Measurements from ENCODE around the gene ZNF665.
"Not testable (repeated sequence)": the region's sequence is repeated elsewhere in the genome, so short reads cannot be mapped to it uniquely, and the experiment has no call there.

The ZNF665 gene

DNA sequence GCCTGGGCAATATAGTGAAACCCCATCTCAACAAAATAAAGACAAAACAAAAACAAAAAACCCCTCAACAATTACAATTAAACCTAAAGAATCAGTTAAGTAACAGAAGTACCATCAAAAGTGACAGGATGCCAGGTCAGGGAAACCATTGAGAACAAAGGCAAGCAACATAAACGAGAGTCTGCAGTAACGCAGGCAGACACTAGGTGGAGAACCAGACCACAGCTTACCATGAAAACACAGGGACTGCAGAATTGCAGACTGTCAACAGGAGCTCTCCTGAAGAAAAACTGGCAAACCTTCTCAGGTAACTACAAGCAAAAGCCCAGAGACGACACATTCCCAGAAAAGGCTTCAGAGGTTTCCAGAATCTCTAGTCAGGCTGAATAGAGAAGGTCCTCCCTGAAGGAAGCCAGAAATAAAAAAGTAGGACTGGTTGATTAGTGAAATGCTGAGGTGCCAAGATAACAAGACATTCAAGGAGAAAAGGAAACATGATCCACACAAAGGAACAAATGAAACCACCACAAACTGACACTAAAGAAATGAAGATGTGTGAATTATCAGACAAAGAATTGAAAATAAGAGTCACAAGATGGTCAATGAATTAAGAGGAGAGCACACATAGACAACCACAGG is 2.2 kb upstream of the ZNF665 start:
- DNase-seq (ENCODE audit: insufficient read length, low spot score) (no peak), FAIRE-seq (peak; percentile 92)
- peak; percentile 99 for TF ChIP-seq CTCF (IDR thresholded peaks at IDR 0.05; ENCODE audit: insufficient read depth, missing control alignments)

DNA sequence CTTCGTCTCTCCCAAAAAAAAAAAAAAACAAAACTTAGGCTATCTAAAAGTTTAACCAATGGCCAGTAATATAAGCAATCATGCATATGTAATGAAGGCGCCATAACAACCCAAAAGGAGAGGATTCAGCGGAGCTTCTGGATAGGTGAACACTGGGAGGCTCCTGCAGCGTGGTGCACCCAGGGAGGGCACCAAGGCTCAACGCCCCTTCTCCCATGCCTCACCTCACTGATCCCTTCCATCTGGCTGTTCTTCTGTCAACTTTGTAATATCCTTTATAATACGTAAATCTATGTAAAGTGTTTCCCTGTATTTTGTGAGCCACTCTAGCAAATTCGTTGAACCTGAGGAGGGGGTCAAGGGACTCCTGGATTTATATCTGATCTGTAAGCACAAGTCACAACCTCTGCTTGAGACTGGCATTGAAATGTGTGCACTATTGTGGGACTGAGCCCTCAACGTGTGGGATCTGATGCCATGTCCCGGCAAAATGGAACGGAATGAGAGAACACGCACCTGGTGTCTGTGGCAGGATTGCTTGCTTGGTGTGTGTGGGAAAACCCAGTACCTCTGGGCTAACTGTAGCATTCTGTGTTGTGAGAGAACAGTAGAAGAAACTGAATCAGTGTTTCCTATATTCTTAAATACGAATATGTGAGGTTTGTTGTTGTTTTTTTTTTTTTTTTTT is 521 bp upstream of the ZNF665 start:
- DNase-seq (ENCODE audit: insufficient read length, low spot score) (no peak), FAIRE-seq (no peak)
- no peak for TF ChIP-seq CTCF (IDR thresholded peaks at IDR 0.05; ENCODE audit: insufficient read depth, missing control alignments)

DNA sequence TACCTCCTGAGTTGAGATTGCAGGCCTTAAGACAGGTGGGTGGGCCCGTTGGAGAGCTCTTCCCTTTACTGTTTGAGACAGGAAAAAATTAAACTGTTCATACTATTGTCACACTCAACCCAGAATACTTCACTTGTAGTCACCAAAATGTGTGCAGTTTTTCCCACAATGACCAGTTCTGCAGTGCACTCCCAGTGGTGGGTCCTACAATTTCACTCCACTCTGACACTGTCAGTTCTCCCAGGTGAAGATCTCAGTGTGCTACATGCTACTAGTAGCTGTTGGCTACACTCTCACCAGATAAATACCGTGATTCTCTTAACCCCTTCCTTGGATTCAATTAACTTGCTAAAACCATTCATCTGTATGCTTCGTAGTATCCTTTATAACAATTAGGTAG is 2.9 kb downstream of the ZNF665 start:
- DNase-seq (ENCODE audit: insufficient read length, low spot score) (no peak), FAIRE-seq (no peak)
- no peak for TF ChIP-seq CTCF (IDR thresholded peaks at IDR 0.05; ENCODE audit: insufficient read depth, missing control alignments)

- FAIRE-seq; DNase-seq (ENCODE audit: insufficient read length, low spot score): not testable (repeated sequence)
Observed at GRCh38 chr19:53189691-53190198, 3.4 kb downstream of the ZNF665 start.

GRCh38 chr19:53185155-53185882 is 7.8 kb downstream of the ZNF665 start:
- FAIRE-seq; DNase-seq (ENCODE audit: insufficient read length, low spot score): not testable (repeated sequence)

GRCh38 chr19:53183146-53183764 is 9.9 kb downstream of the ZNF665 start:
- TF ChIP-seq CTCF (IDR thresholded peaks at IDR 0.05; ENCODE audit: insufficient read depth, missing control alignments): no peak
- no peak for FAIRE-seq
- DNase-seq (ENCODE audit: insufficient read length, low spot score): no peak

DNA sequence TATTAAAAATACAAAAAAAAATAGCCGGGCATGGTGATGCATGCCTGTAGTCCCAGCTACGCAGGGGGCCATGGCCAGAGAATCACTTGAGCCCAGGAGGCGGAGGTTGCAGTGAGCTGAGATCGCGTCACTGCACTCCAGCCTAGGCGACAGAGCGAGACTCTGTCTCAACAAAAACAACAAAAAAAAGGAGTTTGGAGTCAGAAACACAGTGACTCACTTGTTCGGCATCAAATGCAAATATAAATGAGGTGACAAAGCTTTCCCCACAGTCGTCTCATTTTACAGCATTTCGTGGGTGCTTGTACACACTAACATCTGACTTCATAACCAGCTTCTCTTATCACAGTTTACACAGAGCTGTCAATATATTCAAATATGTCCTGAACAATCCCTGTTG is 11.0 kb downstream of the ZNF665 start:
- FAIRE-seq (no peak), DNase-seq (ENCODE audit: insufficient read length, low spot score) (no peak)
- TF ChIP-seq CTCF (IDR thresholded peaks at IDR 0.05; ENCODE audit: insufficient read depth, missing control alignments): no peak

Data from D721Med (cell line).